WI38 (cell line): Measurements from ENCODE around the gene PTPRT.

Experiments
- H3K4me3 ChIP-seq: 2 replicates; pipeline ENCODE4 v1.5.1; 2011; ENCODE audit warnings: low read depth, mild to moderate bottlenecking, control low read depth, low read length
- TF ChIP-seq, protein P1 (sequence below): IDR thresholded peaks from 2 replicates; pipeline ENCODE4 v1.5.1; 2012; ENCODE audit warnings: low read depth, mild to moderate bottlenecking, control low read depth, low read length

The PTPRT gene

DNA sequence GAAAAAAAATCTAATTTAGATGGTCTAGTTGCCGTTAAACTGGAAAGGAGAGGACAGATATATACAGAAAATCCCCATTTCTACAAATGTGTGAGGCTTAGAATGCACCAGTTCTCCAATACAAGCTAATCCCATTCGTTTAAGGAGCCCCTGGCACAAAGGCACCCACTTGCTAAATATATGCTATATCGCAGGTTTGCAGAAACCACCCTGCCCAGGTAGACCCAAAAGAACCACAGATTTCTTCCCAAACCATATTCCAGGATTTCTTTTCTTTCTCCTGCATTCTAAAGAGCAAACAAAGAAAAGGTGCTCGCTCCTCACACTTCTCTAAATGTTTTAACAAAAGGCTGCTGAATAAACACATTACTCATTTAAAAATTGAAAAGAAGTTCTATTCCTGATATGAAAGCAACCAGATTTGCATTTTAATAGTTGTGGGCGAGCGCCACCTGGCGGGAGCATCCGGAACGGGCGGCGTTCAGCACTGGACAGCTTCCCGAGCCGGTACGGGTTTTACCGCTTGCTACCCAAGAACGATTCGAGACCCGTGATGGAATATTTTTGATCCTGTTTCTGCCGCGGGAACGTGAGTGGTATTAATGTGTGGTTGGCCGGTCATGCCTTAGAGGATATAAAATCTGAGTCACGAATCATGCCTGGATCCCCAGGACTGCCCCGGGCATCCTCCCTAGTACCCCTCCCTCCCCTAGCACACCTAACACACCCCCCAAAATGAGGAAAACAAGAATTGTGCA lies 2.1 kb downstream of the PTPRT start:
- no peak overlapping the region for H3K4me3 ChIP-seq
- TF ChIP-seq, protein P1, sequence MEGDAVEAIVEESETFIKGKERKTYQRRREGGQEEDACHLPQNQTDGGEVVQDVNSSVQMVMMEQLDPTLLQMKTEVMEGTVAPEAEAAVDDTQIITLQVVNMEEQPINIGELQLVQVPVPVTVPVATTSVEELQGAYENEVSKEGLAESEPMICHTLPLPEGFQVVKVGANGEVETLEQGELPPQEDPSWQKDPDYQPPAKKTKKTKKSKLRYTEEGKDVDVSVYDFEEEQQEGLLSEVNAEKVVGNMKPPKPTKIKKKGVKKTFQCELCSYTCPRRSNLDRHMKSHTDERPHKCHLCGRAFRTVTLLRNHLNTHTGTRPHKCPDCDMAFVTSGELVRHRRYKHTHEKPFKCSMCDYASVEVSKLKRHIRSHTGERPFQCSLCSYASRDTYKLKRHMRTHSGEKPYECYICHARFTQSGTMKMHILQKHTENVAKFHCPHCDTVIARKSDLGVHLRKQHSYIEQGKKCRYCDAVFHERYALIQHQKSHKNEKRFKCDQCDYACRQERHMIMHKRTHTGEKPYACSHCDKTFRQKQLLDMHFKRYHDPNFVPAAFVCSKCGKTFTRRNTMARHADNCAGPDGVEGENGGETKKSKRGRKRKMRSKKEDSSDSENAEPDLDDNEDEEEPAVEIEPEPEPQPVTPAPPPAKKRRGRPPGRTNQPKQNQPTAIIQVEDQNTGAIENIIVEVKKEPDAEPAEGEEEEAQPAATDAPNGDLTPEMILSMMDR: peak; percentile 85

DNA sequence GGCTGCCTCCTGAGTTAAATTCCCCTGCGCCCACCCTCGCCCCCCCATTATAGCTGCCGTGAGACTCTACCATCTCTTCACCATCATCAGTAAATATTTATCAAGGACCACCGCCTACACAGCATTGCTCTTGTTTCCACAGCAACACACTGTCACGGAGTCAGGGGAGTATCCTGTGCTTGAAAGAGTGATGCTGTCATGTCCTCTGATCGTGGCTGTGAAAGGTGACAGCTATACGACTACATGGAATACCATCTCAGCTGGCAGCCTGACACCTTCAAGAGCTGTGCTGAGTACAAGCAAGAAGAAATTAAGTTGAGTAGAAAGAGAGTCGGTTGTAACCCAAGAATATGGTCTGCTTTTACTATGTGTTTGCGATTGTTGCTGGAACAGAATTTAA lies 3.4 kb downstream of the PTPRT start:
- H3K4me3 ChIP-seq: no peak overlapping the region
- TF ChIP-seq, protein P1: no peak

DNA sequence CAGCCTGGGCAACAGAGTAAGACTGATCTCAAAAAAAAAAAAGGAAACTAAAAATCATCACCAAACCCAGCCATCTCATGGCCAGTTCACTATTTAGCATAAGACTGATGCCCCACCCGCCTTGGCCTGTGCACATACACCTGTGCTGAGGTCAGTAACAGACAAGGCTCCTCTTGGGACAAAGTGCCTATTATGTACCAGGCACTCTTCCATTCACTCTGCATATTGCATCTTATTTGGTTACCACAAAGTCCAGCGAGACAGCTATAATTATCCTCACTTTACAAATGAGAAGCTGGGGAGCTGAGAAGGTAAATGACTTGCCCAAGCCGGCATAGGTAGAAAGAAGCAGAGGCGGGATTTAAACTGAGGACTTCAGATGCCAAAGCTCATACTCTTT lies 3.8 kb downstream of the PTPRT start:
- TF ChIP-seq, protein P1: no peak

DNA sequence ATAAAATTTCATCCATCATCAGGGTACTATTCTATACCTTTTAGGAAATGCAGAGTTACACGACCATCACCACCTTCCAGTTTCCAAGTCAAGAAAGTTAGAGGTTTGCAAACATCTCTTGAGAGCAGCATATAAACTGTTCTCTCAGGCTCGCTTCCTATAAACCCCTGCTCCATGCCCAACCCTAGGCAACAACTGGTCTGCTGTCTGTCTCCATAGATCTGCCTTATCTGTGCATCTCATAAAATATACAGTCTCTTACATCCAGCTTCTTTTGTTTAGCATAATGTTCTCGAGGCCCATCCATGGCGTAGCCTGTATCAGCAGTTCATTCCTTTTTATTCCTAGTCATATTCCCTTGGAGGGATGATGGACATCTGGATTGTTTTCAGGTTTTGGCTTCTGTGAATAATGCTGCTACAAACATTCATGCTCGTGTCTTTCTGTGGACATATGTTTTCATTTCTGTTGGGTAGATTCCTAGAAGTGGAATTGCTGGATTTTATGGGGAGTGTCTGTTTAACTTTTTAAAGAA lies 6.1 kb downstream of the PTPRT start:
- TF ChIP-seq, protein P1: no peak
- H3K4me3 ChIP-seq: no peak overlapping the region

More for the DNA sequence above, 3.8 kb downstream of the PTPRT start:
- H3K4me3 ChIP-seq: no peak overlapping the region

DNA sequence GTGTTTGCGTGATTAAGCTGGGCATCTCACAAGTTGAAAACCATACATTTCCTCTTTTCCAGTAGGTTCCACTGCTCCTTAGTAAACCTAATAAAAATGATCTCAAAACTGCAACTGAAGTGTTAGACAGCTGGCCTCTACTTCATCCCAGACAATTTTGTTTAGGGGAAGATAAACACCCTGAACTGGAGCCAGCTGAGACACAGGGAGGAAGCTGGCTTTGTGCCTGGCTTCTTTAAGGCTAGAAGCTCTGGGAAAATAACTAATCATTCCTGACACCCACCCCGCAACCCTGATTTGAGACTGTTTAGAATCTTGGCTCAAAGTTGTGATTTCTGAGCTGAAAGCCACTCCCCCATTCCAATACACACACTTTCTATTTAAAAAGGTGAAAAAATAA lies 11.6 kb downstream of the PTPRT start:
- TF ChIP-seq, protein P1: no peak
- no peak overlapping the region for H3K4me3 ChIP-seq

DNA sequence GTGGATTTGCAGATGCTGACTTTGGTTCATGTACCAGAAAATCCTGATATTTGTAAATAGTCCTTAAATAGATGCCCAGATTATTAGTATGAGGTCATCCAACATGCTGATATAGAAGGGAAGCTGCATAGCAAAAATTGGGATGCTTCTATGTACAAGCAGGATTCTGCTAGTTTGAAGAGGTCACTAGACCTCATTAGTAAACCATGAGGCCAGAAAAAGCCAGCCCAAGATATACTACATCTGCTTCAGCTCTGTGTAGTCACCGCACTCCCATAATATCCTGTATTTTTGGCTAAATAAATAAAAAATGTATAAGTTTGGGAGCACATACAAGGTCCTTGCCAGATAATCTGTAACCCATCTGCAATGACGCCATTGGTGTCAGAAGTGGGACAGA lies 13.0 kb downstream of the PTPRT start:
- H3K4me3 ChIP-seq: no peak overlapping the region
- TF ChIP-seq, protein P1: no peak

DNA sequence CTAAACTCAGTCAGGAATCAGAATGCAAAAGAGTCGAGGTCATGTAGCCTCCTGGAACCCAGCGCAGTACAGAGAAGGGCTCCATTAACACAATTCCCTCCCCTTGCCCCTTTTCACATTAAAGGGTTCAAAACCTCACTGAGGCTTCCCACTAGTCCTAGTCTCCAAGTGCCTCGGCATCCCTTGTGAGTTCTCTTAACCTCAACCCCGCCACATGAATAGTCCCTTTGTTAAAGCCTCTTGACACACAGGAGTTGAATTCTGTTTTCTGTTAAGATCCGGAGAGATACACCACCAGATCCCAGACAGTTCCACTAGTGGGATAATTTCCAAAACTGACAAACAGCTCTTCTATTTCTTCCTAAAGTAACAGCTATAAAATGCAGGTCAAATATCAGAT lies 17.8 kb downstream of the PTPRT start:
- TF ChIP-seq, protein P1: no peak
- no peak overlapping the region for H3K4me3 ChIP-seq
